Measurements from ENCODE around the gene PCSK6. TPM values are rescaled to one million over a fixed set of nuclear protein-coding genes. Genes with fewer than 3 reads are reported as not detected.

The PCSK6 gene
- polyA plus RNA-seq, 1 experiment: 0.29 TPM

- H3K4me3 ChIP-seq (ENCODE audit: low read depth, low read length): no peak overlapping the region
- ChIA-PET POLR2A (no interaction called here), CTCF (no interaction called here)
- H3K27me3 ChIP-seq (ENCODE audit: control insufficient read depth, insufficient read depth, low read length): peaks cover 3% of the 10 kb centered on the region
- TF ChIP-seq CTCF (IDR thresholded peaks at IDR 0.05; ENCODE audit: insufficient read depth, low read depth, low read length): no peak
- H3K36me3 ChIP-seq (ENCODE audit: control insufficient read depth, insufficient read depth, low read length): no peaks in the 10 kb centered on the region
- no peak for DNase-seq (ENCODE audit: low read depth)
Observed at GRCh38 chr15:101324524-101325177, 164.9 kb downstream of the PCSK6 start.

DNA sequence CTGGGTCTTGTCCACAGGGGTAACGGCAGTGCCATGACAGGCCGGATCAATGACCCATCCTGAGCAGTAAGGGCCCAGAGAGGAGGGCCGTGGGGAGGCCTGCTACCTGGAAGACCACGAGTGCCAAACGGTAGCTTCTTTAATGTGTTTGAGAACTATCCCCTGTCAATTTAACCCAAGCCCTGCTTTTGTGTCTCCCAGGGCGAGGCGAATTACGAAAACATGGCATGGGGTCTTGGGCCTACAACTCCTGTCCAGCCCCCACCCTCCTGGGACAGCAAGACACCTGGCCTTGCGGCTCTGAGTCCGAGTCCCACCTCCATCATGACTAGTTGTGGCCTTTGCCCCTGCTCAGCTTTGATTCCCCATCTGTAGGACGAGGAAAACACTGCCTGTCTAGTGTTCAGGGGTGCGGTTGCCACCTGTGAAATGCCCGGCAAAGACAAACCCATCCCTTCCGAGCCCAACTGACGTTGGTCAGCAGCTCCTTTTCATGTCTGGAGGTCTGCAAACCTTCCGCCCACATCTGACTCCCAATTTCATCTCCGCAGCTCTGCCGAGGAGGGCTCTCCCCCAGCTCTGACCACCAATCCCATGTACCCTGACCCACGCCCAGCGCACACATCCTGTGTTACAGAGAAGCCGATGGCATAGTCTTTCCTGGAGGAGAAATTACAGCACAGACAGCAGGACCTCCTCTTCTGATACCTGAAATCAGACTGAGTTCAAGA, 165.5 kb downstream of the PCSK6 start:
- CTCF ChIA-PET: interaction anchor here (0.8 kb wide), 1 partner anchor 10 kb away, joined by 4 read pairs; no protein-coding TSS in a partner anchor

GRCh38 chr15:101322854-101323477, 166.5 kb downstream of the PCSK6 start:
- CTCF ChIA-PET: interaction anchor here (1.0 kb wide), 1 partner anchor 60 kb away, joined by 3 read pairs; no protein-coding TSS in a partner anchor
- Histone ChIP-seq H3K36me3 (ENCODE audit: control insufficient read depth, insufficient read depth, low read length) (no peaks in the 10 kb centered on the region), H3K4me3 (ENCODE audit: low read depth, low read length) (no peak overlapping the region), H3K27me3 (ENCODE audit: control insufficient read depth, insufficient read depth, low read length) (peaks cover 1% of the 10 kb centered on the region)
- POLR2A ChIA-PET: no interaction called here
- DNase-seq (ENCODE audit: low read depth): no peak
- TF ChIP-seq CTCF (IDR thresholded peaks at IDR 0.05; ENCODE audit: insufficient read depth, low read depth, low read length): no peak

More for the DNA sequence above, 165.5 kb downstream of the PCSK6 start:
- Histone ChIP-seq H3K4me3 (ENCODE audit: low read depth, low read length) (no peak overlapping the region), H3K27me3 (ENCODE audit: control insufficient read depth, insufficient read depth, low read length) (peaks cover 3% of the 10 kb centered on the region), H3K36me3 (ENCODE audit: control insufficient read depth, insufficient read depth, low read length) (no peaks in the 10 kb centered on the region)
- POLR2A ChIA-PET: no interaction called here
- TF ChIP-seq CTCF (IDR thresholded peaks at IDR 0.05; ENCODE audit: insufficient read depth, low read depth, low read length): no peak
- DNase-seq (ENCODE audit: low read depth): no peak

- ChIA-PET CTCF (interaction anchor here (1.0 kb wide), 1 partner anchor 61 kb away, joined by 3 read pairs; no protein-coding TSS in a partner anchor), POLR2A (no interaction called here)
- peaks cover 1% of the 10 kb centered on the region for H3K27me3 ChIP-seq (ENCODE audit: control insufficient read depth, insufficient read depth, low read length)
- TF ChIP-seq CTCF (IDR thresholded peaks at IDR 0.05; ENCODE audit: insufficient read depth, low read depth, low read length): no peak
- H3K4me3 ChIP-seq (ENCODE audit: low read depth, low read length): no peak overlapping the region
- H3K36me3 ChIP-seq (ENCODE audit: control insufficient read depth, insufficient read depth, low read length): no peaks in the 10 kb centered on the region
- DNase-seq (ENCODE audit: low read depth): no peak
Observed at GRCh38 chr15:101322016-101322695, 167.4 kb downstream of the PCSK6 start.

Data from BJ (cell line).